CD4-positive, alpha-beta T cell (primary cell): ENCODE measurements around the gene COMTD1. TPM values are rescaled to one million over a fixed set of nuclear protein-coding genes. Genes with fewer than 3 reads are reported as not detected.
"Not testable (repeated sequence)": the region's sequence is repeated elsewhere in the genome, so short reads cannot be mapped to it uniquely, and the experiment has no call there.

Experiments used
- ATAC-seq: fragments of 200-7000 bp; cut with Tn5 transposase; one replicate; pipeline ENCODE4 v1.10.0; 2022; ENCODE audit warnings: mild to moderate bottlenecking; ENCODE audit not compliant: poor library complexity
- CTCF ChIA-PET: fragments of 350-600 bp; sonication (Branson Sonifier 250); formaldehyde crosslinking; loops from one replicate; lab custom pipeline; 2021; ENCODE audit warnings: antibody characterized with exemption, inconsistent platforms; lab: Charles Lee
- POLR2A ChIA-PET: fragments of 350-600 bp; sonication (Branson Sonifier 250); formaldehyde crosslinking; loops from one replicate; lab custom pipeline; 2021; ENCODE audit warnings: antibody characterized with exemption, inconsistent platforms; lab: Charles Lee
- DNase-seq, 14 experiments: peaks; one replicate each; pipeline ENCODE4 v3.0.0-alpha.2; 2013 to 2020; ENCODE audit warnings: mixed read lengths in 2 of 14
- H3K27ac ChIP-seq, 2 donors: one replicate each; pipeline versions ENCODE4 v1.5.1 to v1.7.0; 2013; ENCODE audit warnings: low read length in 2 of 2, low read depth in 1 of 2, mild to moderate bottlenecking in 1 of 2
- H3K27me3 ChIP-seq, 2 experiments: 1 replicate in 1 of 2; 2 replicates in 1 of 2; pipeline versions ENCODE4 v1.6.1 to v1.7.0; 2013; ENCODE audit warnings: low read length in 2 of 2, control low read depth in 1 of 2, mild to moderate bottlenecking in 1 of 2, moderate library complexity in 1 of 2; ENCODE audit not compliant: insufficient read depth in 2 of 2, control insufficient read depth in 1 of 2
- H3K36me3 ChIP-seq: one replicate; pipeline ENCODE4 v1.6.1; 2013; ENCODE audit warnings: low read length, control low read depth; ENCODE audit not compliant: insufficient read depth
- H3K4me1 ChIP-seq: one replicate; pipeline ENCODE4 v1.6.1; 2013; ENCODE audit warnings: low read length, control low read depth; ENCODE audit not compliant: insufficient read depth
- H3K4me3 ChIP-seq: one replicate; pipeline ENCODE4 v1.5.1; 2013; ENCODE audit warnings: mild to moderate bottlenecking, low read length, moderate library complexity
- H3K9me3 ChIP-seq, 2 experiments: 1 replicate in 1 of 2; 2 replicates in 1 of 2; pipeline versions ENCODE4 v1.6.1 to v1.7.0; 2013; ENCODE audit warnings: low read length in 2 of 2, mild to moderate bottlenecking in 2 of 2, control low read depth in 1 of 2, moderate library complexity in 1 of 2; ENCODE audit not compliant: control insufficient read depth in 1 of 2, insufficient read depth in 1 of 2
- H3K27ac Mint-ChIP-seq: one replicate; pipeline ENCODE4 v1.8.0; 2020; ENCODE audit warnings: mixed read lengths
- H3K27me3 Mint-ChIP-seq: one replicate; pipeline ENCODE4 v1.8.0; 2021; ENCODE audit warnings: mixed read lengths
- H3K36me3 Mint-ChIP-seq: one replicate; pipeline ENCODE4 v1.8.0; 2021; ENCODE audit warnings: low read depth, mixed read lengths
- H3K4me1 Mint-ChIP-seq: one replicate; pipeline ENCODE4 v1.8.0; 2021; ENCODE audit warnings: low read depth, mixed read lengths
- H3K4me3 Mint-ChIP-seq: one replicate; pipeline ENCODE4 v1.8.0; 2020; ENCODE audit warnings: mild to moderate bottlenecking, mixed read lengths
- H3K9me3 Mint-ChIP-seq: one replicate; pipeline ENCODE4 v1.8.0; 2020; ENCODE audit warnings: mixed read lengths
- CTCF ChIP-seq: fragments of 200-600 bp; IDR thresholded peaks from one replicate; pipeline ENCODE4 v1.8.0; 2022; ENCODE audit warnings: antibody characterized with exemption, mild to moderate bottlenecking
- intact Hi-C, 2 experiments: fragments of 100-400 bp; cut with DNase I in 1 of 2; cut with micrococcal nuclease in 1 of 2; formaldehyde crosslinking; loops; one replicate each; pipeline versions ENCODE4 v1.15.1 to v1.9.0; 2023 to 2025; cut with DNase I, micrococcal nuclease
- total RNA-seq, 174 experiments: library from RNA in 2 of 174; stranded (reverse) in 2 of 174; gene quantifications; one replicate each; pipeline ENCODE4 v1.2.3 and lab custom pipeline; 2021 to 2026

COMTD1 gene
- total RNA-seq, 2 experiments from 2014 or later: 9.5 to 10.5 TPM

GRCh38 chr10:75202321-75203045 lies 33.3 kb downstream of the COMTD1 start:
- no peaks in the 10 kb centered on the region for H3K27me3 ChIP-seq
- no peaks in the 10 kb centered on the region for H3K9me3 Mint-ChIP-seq
- no peaks in the 10 kb centered on the region for H3K4me1 Mint-ChIP-seq
- no peak for TF ChIP-seq CTCF
- H3K36me3 Mint-ChIP-seq: no peaks in the 10 kb centered on the region
- ATAC-seq: no peak
- CTCF ChIA-PET: interaction anchor here (0.8 kb wide), 1 partner anchor 33 kb away, joined by 4 read pairs; the partner anchor contains the start of gene COMTD1
- intact Hi-C loops: no loop called here
- H3K36me3 ChIP-seq: no peaks in the 10 kb centered on the region
- H3K4me1 ChIP-seq: no peaks in the 10 kb centered on the region
- POLR2A ChIA-PET: no interaction called here
- H3K4me3 ChIP-seq: no peak overlapping the region
- no peak for DNase-seq
- H3K27ac Mint-ChIP-seq: no peak overlapping the region
- no peak overlapping the region for H3K27ac ChIP-seq
- no peaks in the 10 kb centered on the region for H3K9me3 ChIP-seq
- H3K4me3 Mint-ChIP-seq: no peak overlapping the region
- H3K27me3 Mint-ChIP-seq: no peaks in the 10 kb centered on the region

- H3K9me3 Mint-ChIP-seq: no peaks in the 10 kb centered on the region
- H3K27me3 ChIP-seq: no peaks in the 10 kb centered on the region
- no peak overlapping the region for H3K4me3 ChIP-seq
- ChIA-PET POLR2A (interaction anchor here (0.7 to 0.9 kb wide), 2 partner anchors 9 to 15 kb away, joined by 3 to 4 read pairs; partner anchors contain the start of gene VDAC2), CTCF (interaction anchor here (0.8 to 2.4 kb wide), 2 partner anchors 14 to 34 kb away, joined by 4 to 9 read pairs; partner anchors contain the start of gene COMTD1)
- ATAC-seq: no peak
- H3K27me3 Mint-ChIP-seq: no peaks in the 10 kb centered on the region
- no peak for TF ChIP-seq CTCF
- DNase-seq: no peak
- no peaks in the 10 kb centered on the region for H3K36me3 Mint-ChIP-seq
- no peak overlapping the region for H3K27ac ChIP-seq
- H3K27ac Mint-ChIP-seq: no peak overlapping the region
- no peak overlapping the region for H3K4me3 Mint-ChIP-seq
- H3K4me1 ChIP-seq: no peaks in the 10 kb centered on the region
- intact Hi-C loops: no loop called here
- no peaks in the 10 kb centered on the region for H3K36me3 ChIP-seq
- no peaks in the 10 kb centered on the region for H3K4me1 Mint-ChIP-seq
- no peaks in the 10 kb centered on the region for H3K9me3 ChIP-seq
Measured at GRCh38 chr10:75201793-75202307, 33.9 kb downstream of the COMTD1 start.

- ChIA-PET CTCF (interaction anchor here (2.4 kb wide), 1 partner anchor 12 kb away, joined by 9 read pairs; no protein-coding TSS in a partner anchor), POLR2A (interaction anchor here (1.0 kb wide), 1 partner anchor 1024 kb away, joined by 3 read pairs; no protein-coding TSS in a partner anchor)
- H3K36me3 ChIP-seq, H3K4me3 Mint-ChIP-seq, H3K9me3 Mint-ChIP-seq, H3K27me3 Mint-ChIP-seq, H3K4me3 ChIP-seq, ATAC-seq, H3K27me3 ChIP-seq, DNase-seq, H3K9me3 ChIP-seq, H3K4me1 Mint-ChIP-seq, H3K36me3 Mint-ChIP-seq, H3K4me1 ChIP-seq, H3K27ac ChIP-seq, intact Hi-C loops, H3K27ac Mint-ChIP-seq: not testable (repeated sequence)
Measured at GRCh38 chr10:75199949-75200348, 35.8 kb downstream of the COMTD1 start.
